ENCODE results near the gene YAP1. TPM values are rescaled to one million over a fixed set of nuclear protein-coding genes. Genes with fewer than 3 reads are reported as not detected.
A peak's percentile ranks its signal among the peaks of the same experiment; 100 is the strongest.

The YAP1 gene
- total RNA-seq, 4 donors from 2014 or later = 97.0 to 177 (median 142) TPM

- intact Hi-C loops (cut with DNase I) = no loop called here
Measured at GRCh38 chr11:102166175-102167064, 56.2 kb downstream of the YAP1 start.

GRCh38 chr11:102168481-102168880, 58.2 kb downstream of the YAP1 start:
- H3K27ac ChIP-seq = peak overlapping the region in 2 of 4 donors; percentile 23 to 29
- H3K4me3 ChIP-seq = no peak overlapping the region
- 7 to 57% methylated on average over 1 of the region's 1 CpG for WGBS, 2 donors
- no peak for DNase-seq
- H3K9me3 ChIP-seq = no peaks in the 10 kb centered on the region
- H3K36me3 ChIP-seq = peaks cover 0 to 16% (median 0%) of the 10 kb centered on the region in 3 donors
- H3K27me3 ChIP-seq = no peaks in the 10 kb centered on the region
- H3K4me1 ChIP-seq = peaks cover 0 to 81% (median 28%) of the 10 kb centered on the region in 3 donors
- TF ChIP-seq CTCF (IDR thresholded peaks at IDR 0.05) (no peak), POLR2A (IDR thresholded peaks at IDR 0.05) (no peak)
- intact Hi-C loops (cut with DNase I) = no loop called here

More at GRCh38 chr11:102166175-102167064, 56.2 kb downstream of the YAP1 start:
- DNase-seq = no peak
- Histone ChIP-seq H3K4me1 (peaks cover 0 to 74% (median 16%) of the 10 kb centered on the region in 3 donors), H3K4me3 (peak overlapping the region in 1 of 4 donors; percentile 1), H3K27me3 (no peaks in the 10 kb centered on the region), H3K9me3 (no peaks in the 10 kb centered on the region), H3K36me3 (peaks cover 0 to 30% (median 4%) of the 10 kb centered on the region in 3 donors), H3K27ac (peak overlapping the region in 3 of 4 donors; percentile 41 to 79 (median 70))
- TF ChIP-seq POLR2A (IDR thresholded peaks at IDR 0.05) = no peak
- TF ChIP-seq CTCF (IDR thresholded peaks at IDR 0.05) = no peak
- WGBS, 2 donors = 41 to 49% methylated on average over 6 of the region's 6 CpGs

- Histone ChIP-seq H3K27ac (peak overlapping the region; percentile 67 to 85 (median 78)), H3K36me3 (peaks cover 0 to 22% (median 0%) of the 10 kb centered on the region in 3 donors), H3K4me1 (peaks cover 0 to 68% (median 28%) of the 10 kb centered on the region in 3 donors), H3K4me3 (peak overlapping the region in 1 of 4 donors; percentile 22), H3K9me3 (no peaks in the 10 kb centered on the region), H3K27me3 (no peaks in the 10 kb centered on the region)
- intact Hi-C loops (cut with DNase I) = no loop called here
- DNase-seq = no peak
- no peak for TF ChIP-seq POLR2A (IDR thresholded peaks at IDR 0.05)
- no peak for TF ChIP-seq CTCF (IDR thresholded peaks at IDR 0.05)
Measured at GRCh38 chr11:102171101-102171500, 60.9 kb downstream of the YAP1 start.

GRCh38 chr11:102172127-102172848, 62.0 kb downstream of the YAP1 start:
- DNase-seq = no peak
- 28 to 31% methylated on average over 5 of the region's 6 CpGs for WGBS, 2 donors
- H3K9me3 ChIP-seq = no peaks in the 10 kb centered on the region
- TF ChIP-seq CTCF (IDR thresholded peaks at IDR 0.05) (no peak), POLR2A (IDR thresholded peaks at IDR 0.05) (no peak)
- H3K27ac ChIP-seq = peak overlapping the region; percentile 67 to 85 (median 78)
- H3K4me3 ChIP-seq = peak overlapping the region in 1 of 4 donors; percentile 22
- no peaks in the 10 kb centered on the region for H3K27me3 ChIP-seq
- peaks cover 0 to 25% (median 0%) of the 10 kb centered on the region in 3 donors for H3K36me3 ChIP-seq
- peaks cover 0 to 61% (median 28%) of the 10 kb centered on the region in 3 donors for H3K4me1 ChIP-seq
- intact Hi-C loops (cut with DNase I) = no loop called here

All from esophagus squamous epithelium (tissue), 5 donors.